ENCODE results near the gene IL31. TPM values are rescaled to one million over a fixed set of nuclear protein-coding genes. Genes with fewer than 3 reads are reported as not detected.

IL31 gene
- total and polyA plus RNA-seq, 2 of the 4 experiments (the other 2 are of a cell fraction) = not detected

DNA sequence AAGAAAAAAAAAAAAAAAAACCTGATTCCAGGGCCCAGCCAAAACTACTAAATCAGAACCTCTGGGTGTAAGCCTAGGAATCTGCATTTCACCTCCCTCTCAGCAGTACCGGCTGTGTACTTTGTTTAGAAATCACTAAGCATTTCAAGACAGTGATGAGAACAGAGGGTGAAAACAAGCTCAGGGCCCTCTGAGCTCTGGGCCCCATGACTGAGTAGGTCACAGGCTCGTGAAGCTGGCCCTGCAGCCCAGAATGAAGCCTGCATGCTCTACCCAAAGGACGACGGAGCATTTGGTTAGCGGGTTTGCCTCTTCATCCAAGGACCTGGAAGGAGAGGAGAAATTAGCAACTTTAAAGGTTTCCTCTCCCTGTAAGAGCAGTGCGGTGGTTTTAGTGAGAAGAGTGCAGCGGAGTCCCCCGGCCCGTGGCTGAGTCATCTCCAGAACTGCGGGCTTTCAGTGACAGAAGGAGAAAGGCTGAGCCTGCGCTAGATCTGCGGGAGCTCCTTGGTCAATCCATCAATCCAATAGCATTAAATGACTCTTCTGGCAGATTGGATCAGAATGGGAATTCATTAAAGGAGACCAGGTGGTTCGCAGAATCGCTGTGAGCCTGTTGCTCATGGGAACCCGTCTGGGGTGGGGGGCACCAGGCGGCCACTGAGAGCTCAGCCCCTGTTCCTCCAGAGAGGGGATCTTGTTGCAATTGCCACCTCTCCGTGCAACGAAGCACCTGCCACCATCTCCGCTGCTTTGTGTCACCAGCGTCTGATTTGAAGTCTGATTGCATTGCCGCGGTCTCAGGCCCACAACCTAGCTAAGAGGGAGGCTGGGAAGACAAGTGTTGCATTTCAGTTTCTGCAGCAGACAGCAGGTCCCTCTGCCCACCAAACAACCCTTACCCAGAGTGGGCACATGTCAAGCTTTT is 7.3 kb downstream of the IL31 start (continued):
- TF ChIP-seq RCOR1 (IDR thresholded peaks at IDR 0.05; ENCODE audit: insufficient replicate concordance, low read length) = no peak

DNA sequence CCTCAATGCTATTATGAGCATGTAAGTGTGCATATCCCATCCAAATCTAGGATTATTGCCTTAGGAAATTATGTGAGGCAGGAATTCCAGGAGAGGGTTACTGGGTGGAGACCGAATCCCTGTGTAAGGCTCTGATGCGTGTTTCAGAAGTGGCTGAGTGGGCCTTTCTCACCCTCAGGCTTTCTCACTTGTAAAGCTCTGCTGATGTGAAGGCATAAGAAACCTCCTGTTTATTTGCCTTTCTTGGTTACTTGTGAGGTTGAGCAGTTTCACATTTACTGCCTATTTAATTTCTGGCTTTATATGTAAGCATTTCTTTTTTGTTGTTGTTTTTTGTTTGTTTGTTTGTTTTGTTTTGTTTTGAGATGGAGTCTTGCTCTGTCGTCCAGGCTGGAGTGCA is 11.0 kb downstream of the IL31 start:
- Histone ChIP-seq H2BK120ac (ENCODE audit: low read depth, low read length) (no peak overlapping the region), H3K14ac (replicated peaks; ENCODE audit: low read depth, low read length) (no peak overlapping the region), H4K91ac (ENCODE audit: insufficient read depth, low read depth, low read length) (no peak overlapping the region), H2AK5ac (ENCODE audit: low read depth, low read length) (no peak overlapping the region), H3K4ac (ENCODE audit: low read depth, low read length) (no peak overlapping the region), H3K4me2 (ENCODE audit: low read depth, low read length) (no peak overlapping the region), H3K4me3 (ENCODE audit: insufficient read depth, low read depth, low read length) (no peak overlapping the region), H4K8ac (ENCODE audit: low read depth in 2 of 2, low read length in 2 of 2) (no peak overlapping the region), H3K18ac (ENCODE audit: low read depth, low read length) (no peak overlapping the region), H2AK9ac (replicated peaks; ENCODE audit: low read depth, low read length, poor library complexity) (no peak overlapping the region), H4K20me1 (ENCODE audit: insufficient read depth, low read length) (no peaks in the 10 kb centered on the region), H3K9me3 (ENCODE audit: control insufficient read depth, insufficient read depth, low read length) (no peaks in the 10 kb centered on the region), H3K4me1 (ENCODE audit: control insufficient read depth, insufficient read depth, low read length) (no peaks in the 10 kb centered on the region), H3K23ac (ENCODE audit: low read depth, low read length) (no peak overlapping the region), H2BK20ac (ENCODE audit: low read depth, low read length) (no peak overlapping the region), H2BK5ac (ENCODE audit: low read depth, low read length, poor library complexity, severe bottlenecking) (no peak overlapping the region), H3K56ac (ENCODE audit: extremely low read depth, insufficient read depth, low read length) (no peak overlapping the region), H3K9ac (ENCODE audit: low read depth, low read length) (no peak overlapping the region), H3K27me3 (ENCODE audit: control insufficient read depth, insufficient read depth, low read length) (peaks cover 12% of the 10 kb centered on the region), H3K79me1 (ENCODE audit: low read depth in 1 of 2, low read length in 2 of 2) (no peaks in the 10 kb centered on the region), H4K5ac (ENCODE audit: low read depth, low read length) (no peak overlapping the region), H3K36me3 (ENCODE audit: control insufficient read depth, insufficient read depth, low read length) (no peaks in the 10 kb centered on the region), H3K9me1 (ENCODE audit: insufficient read depth, low read length) (no peaks in the 10 kb centered on the region), H2BK15ac (ENCODE audit: low read depth, low read length) (no peak overlapping the region), H2AFZ (replicated peaks; ENCODE audit: low read length, poor library complexity) (no peak overlapping the region), H3K27ac (ENCODE audit: insufficient read depth, low read length) (no peak overlapping the region)
- DNase-seq = no peak
- WGBS, 2 experiments (ENCODE audit: extremely low coverage in 2 of 2, insufficient read length in 1 of 2) = no CpG with 5 or more reads among the region's 3 CpGs
- ChIA-PET CTCF (no interaction called here), POLR2A (ENCODE audit: unreplicated experiment) (no interaction called here)
- intact Hi-C loops (cut with micrococcal nuclease) (no loop called here), in situ Hi-C loops (cut with MboI; ENCODE audit: low sequenced_read_pairs) (no loop called here), dilution Hi-C loops (cut with HindIII; ENCODE audit: low sequenced_read_pairs, unreplicated experiment) (no loop called here)
- no peak for ATAC-seq (ENCODE audit: low read depth)
- TF ChIP-seq RFX5 (IDR thresholded peaks at IDR 0.05; ENCODE audit: low read depth, low read length) (no peak), SMC3 (IDR thresholded peaks at IDR 0.05; ENCODE audit: low read depth, low read length) (no peak), MAFK (IDR thresholded peaks at IDR 0.05; ENCODE audit: low read depth, low read length) (no peak), BHLHE40 (IDR thresholded peaks at IDR 0.05; ENCODE audit: low read depth, low read length) (no peak), CEBPB (IDR thresholded peaks at IDR 0.05; ENCODE audit: low read depth, low read length) (no peak)
- BruUV-seq (replicated peaks) = no TSS peak

Measured in IMR-90 (cell line).